ENCODE data around the gene TTYH3. TPM values are rescaled to one million over a fixed set of nuclear protein-coding genes. Genes with fewer than 3 reads are reported as not detected.

The TTYH3 gene
- total and polyA plus RNA-seq, 2 of the 13 experiments (the other 11 are each of a cell fraction or from before 2014, with no cell fraction given) = 26.3 to 50.0 TPM

- TF ChIP-seq ZNF609 (CRISPR knock-in tag; IDR thresholded peaks at IDR 0.05; ENCODE audit: borderline replicate concordance) = peak; percentile 77
- TF ChIP-seq POLR2G (IDR thresholded peaks at IDR 0.05; ENCODE audit: low read depth, low read length) = peak; percentile 65
- TF ChIP-seq MAX (IDR thresholded peaks at IDR 0.05) = peak; percentile 59
- peak; percentile 73 for TF ChIP-seq HNF4A (CRISPR knock-in tag; IDR thresholded peaks at IDR 0.05)
- TF ChIP-seq NFYB (CRISPR knock-in tag; IDR thresholded peaks at IDR 0.05) = no peak; the same call in 1 of the 2 replicates
- TF ChIP-seq ZNF776 (CRISPR knock-in tag; IDR thresholded peaks at IDR 0.05) = no peak
- peak; percentile 87 for TF ChIP-seq BCL6 (CRISPR knock-in tag; IDR thresholded peaks at IDR 0.05)
- TF ChIP-seq ZNF687 (CRISPR knock-in tag; IDR thresholded peaks at IDR 0.05) = peak; percentile 93
- TF ChIP-seq JUNB (CRISPR knock-in tag; IDR thresholded peaks at IDR 0.05; ENCODE audit: borderline replicate concordance) = no peak
- TF ChIP-seq HES4 (CRISPR knock-in tag; IDR thresholded peaks at IDR 0.05; ENCODE audit: borderline replicate concordance) = no peak
- TF ChIP-seq ZNF354B (CRISPR knock-in tag; IDR thresholded peaks at IDR 0.05) = no peak
- no peak for TF ChIP-seq SYNCRIP (IDR thresholded peaks at IDR 0.05; ENCODE audit: insufficient read depth, low read depth, low read length)
- TF ChIP-seq CBX1 (IDR thresholded peaks at IDR 0.05; ENCODE audit: low read depth) = peak; percentile 79
- 0 out of 2 replicates have a peak, but pooled peaks have one; percentile 28 for TF ChIP-seq ZBTB39 (CRISPR knock-in tag; IDR thresholded peaks at IDR 0.05)
- no peak for TF ChIP-seq ZBTB8A (CRISPR knock-in tag; IDR thresholded peaks at IDR 0.05; ENCODE audit: borderline replicate concordance, low read depth)
- TF ChIP-seq MEIS1 (CRISPR knock-in tag; IDR thresholded peaks at IDR 0.05; ENCODE audit: borderline replicate concordance) = peak; percentile 86
- TF ChIP-seq HNF4G (IDR thresholded peaks at IDR 0.05; ENCODE audit: borderline replicate concordance, low read depth, low read length) = peak; percentile 73
- TF ChIP-seq HNF4G (CRISPR knock-in tag; IDR thresholded peaks at IDR 0.05; ENCODE audit: borderline replicate concordance, low read depth) = peak; percentile 86; the same call in 1 of the 2 replicates
These were observed 9.7 kb upstream of the TTYH3 start (continued) for GRCh38 chr7:2621948-2622640.

All from HepG2 (cell line).